SH-SY5Y (cell line): ENCODE results near the gene RGS3.

Source experiments
- GATA2 ChIP-seq: IDR thresholded peaks from 2 replicates; pipeline ENCODE4 v1.6.1; 2011; ENCODE audit warnings: mild to moderate bottlenecking, low read depth, low read length
- GATA3 ChIP-seq: IDR thresholded peaks from 2 replicates; pipeline ENCODE4 v1.6.1; 2011; ENCODE audit warnings: low read depth, mild to moderate bottlenecking, low read length, moderate library complexity

The RGS3 gene

DNA sequence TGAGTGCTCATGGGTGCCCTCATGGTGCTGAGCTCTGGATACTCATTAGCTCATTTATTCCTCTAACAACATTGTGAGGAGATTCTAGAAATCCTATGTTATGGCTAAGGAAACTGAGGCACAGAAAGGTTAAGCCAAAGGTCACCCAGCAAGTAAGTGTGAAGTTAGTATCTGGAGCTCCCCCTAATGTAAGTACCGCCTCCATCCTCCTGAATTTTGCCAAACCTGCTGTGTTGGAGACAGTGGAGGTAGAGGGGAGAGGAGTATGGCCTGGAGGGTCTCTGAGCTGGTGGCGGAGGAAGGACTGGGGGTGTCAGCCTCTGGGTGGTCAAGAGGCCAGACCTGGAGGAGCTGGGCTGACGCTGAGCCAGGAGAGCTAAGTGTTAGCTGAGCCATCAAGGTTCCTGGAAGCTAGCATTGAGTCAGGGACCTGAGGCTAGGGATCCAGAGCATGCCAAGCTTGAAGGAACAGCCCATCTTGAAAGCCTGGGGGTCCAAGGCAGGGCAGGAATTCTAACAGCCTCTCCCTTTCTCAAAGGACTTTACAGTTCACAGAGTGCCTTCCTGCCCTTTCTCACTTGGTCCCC is 114.8 kb downstream of the RGS3 start:
- TF ChIP-seq GATA2 = no peak
- TF ChIP-seq GATA3 = no peak

GRCh38 chr9:113578882-113579282 is 115.4 kb downstream of the RGS3 start:
- TF ChIP-seq GATA3 (no peak), GATA2 (no peak)

DNA sequence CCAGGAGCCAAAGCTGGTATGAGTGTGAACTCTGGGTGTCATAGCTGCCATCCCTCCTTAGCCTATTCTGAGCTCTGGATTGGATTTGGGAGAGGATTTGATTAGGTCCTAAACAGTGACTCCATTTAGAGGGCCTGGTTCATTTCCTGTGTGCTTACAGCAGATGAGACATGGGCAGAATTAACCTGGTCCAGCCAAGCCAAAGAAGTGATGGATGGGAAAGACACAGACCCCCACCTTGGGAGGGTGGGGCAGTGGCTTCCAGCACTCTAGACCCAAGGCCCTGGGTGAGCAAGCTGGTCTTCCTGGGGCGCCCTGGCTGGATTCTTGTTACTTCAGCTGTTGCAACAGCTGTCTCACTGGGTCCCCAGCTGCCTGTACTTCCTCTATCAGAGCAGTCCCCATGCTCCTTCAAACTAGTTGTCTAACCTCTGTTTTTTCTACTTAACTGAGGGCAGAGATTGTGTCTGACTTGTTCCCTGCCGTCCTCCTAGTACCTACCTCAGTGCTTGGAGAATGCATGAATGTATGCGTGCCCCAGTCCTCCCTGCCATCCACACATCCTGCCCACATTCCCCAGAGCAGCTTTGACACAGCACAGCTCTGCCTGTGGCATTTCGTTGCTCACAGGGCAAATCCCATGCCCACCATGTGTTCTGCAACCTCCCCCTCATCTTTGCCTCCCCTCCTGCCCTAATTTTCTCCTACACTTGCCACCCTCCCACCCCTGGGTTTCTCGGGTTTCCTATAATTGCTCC is 115.9 kb downstream of the RGS3 start:
- TF ChIP-seq GATA2 (no peak), GATA3 (no peak)

- TF ChIP-seq GATA3 (no peak), GATA2 (no peak)
Measured at GRCh38 chr9:113580041-113580953, 116.8 kb downstream of the RGS3 start.

GRCh38 chr9:113580954-113581311 is 117.4 kb downstream of the RGS3 start:
- TF ChIP-seq GATA3 (no peak), GATA2 (no peak)

DNA sequence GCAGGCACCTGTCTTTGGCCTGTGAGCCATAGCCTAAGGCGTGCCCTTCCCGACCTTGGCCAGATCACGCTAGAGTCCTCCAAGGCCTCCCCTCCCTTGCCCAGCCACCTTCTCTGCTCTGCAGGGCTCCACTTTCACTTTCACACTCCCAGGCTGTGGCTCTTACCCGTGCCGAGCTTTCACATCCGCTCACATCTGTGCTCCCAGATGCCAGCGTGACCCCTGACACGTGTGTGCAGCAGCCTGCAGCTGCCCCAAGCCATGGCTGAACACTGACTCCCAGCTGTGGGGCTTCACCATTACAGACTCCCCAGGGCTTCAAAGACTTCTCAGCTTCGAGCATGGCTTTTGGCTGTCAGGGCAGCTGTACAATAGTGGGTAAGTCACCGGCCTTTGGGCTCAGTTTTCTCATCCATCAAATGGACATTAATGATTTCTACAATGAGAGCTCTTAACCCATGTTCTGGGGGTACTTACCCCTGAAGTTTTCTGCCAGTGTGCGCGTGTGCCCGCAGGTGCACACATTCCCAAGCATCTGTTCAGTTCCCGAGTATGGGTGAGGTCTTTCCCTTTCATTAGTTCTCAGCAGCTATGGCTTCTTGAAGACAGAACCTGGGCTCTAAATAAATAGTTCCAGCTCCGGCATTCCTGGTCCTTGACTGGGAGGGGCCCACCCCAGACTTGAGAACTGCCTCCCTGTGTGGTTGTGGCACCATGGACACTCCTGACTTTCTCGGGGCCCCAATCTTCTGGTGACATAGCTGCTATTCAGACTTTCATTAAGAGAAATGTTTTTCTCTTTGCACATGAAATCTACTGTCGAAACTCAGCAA is 118.6 kb downstream of the RGS3 start:
- TF ChIP-seq GATA3 (no peak), GATA2 (no peak)

GRCh38 chr9:113582698-113583200 is 119.2 kb downstream of the RGS3 start:
- no peak for TF ChIP-seq GATA2
- TF ChIP-seq GATA3 = no peak

DNA sequence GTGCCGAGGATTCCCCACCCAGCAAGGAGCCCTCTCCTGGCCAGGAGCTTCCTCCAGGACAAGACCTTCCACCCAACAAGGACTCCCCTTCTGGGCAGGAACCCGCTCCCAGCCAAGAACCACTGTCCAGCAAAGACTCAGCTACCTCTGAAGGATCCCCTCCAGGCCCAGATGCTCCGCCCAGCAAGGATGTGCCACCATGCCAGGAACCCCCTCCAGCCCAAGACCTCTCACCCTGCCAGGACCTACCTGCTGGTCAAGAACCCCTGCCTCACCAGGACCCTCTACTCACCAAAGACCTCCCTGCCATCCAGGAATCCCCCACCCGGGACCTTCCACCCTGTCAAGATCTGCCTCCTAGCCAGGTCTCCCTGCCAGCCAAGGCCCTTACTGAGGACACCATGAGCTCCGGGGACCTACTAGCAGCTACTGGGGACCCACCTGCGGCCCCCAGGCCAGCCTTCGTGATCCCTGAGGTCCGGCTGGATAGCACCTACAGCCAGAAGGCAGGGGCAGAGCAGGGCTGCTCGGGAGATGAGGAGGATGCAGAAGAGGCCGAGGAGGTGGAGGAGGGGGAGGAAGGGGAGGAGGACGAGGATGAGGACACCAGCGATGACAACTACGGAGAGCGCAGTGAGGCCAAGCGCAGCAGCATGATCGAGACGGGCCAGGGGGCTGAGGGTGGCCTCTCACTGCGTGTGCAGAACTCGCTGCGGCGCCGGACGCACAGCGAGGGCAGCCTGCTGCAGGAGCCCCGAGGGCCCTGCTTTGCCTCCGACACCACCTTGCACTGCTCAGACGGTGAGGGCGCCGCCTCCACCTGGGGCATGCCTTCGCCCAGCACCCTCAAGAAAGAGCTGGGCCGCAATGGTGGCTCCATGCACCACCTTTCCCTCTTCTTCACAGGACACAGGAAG is 120.2 kb downstream of the RGS3 start:
- TF ChIP-seq GATA3 = no peak
- no peak for TF ChIP-seq GATA2

- no peak for TF ChIP-seq GATA3
Measured at GRCh38 chr9:113584428-113585084, 121.0 kb downstream of the RGS3 start.

GRCh38 chr9:113585085-113585442 is 121.5 kb downstream of the RGS3 start:
- TF ChIP-seq GATA3 (no peak), GATA2 (no peak)

DNA sequence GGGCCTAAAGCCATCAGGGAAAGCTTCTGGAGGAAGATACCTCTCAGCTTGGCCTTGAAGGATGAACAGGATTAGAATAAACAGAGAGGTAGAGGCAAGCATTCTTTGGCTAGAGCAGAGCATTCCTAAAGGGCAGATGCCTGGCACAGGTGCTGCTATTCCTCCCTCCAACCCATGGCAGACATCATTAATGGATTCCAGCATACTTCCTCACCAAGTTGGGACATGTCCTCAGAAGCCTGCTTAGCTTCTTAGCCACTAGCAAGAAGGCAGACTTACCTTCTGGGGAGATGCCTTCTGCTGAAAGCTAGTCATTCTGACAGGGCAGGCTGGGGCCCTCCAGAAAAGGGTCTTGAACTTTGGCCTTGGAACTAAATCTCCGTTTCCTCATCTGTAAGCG is 122.0 kb downstream of the RGS3 start:
- no peak for TF ChIP-seq GATA2

DNA sequence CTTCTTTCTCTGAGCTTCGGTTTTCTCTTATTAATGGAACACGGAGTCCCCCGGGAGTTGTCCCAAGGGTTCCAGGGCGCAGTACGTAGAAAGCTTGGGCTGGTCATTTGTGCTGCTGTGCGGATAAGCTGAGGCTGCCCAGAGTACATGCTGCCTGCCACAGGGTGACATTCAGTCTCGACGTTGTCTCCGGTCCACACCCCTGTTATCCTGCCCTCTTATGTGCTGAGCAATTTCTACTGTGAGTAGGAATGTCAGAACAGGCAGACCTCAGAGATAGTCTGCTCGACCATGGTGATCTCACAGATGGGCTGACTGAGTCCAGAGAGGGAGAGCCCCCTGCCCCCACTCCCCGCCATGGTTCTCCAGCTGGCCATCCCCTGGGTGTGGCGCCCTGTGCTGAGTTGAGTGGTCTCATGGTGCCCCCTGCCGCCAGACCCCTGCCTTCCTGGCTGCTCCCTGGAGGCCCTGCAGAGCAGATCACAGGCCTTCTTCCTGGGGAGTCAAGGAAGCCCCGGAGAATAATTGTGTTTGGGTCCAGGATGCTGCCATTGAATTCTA is 124.0 kb downstream of the RGS3 start:
- no peak for TF ChIP-seq GATA3
- no peak for TF ChIP-seq GATA2
